Activated naive CD8-positive, alpha-beta T cell treated with anti-CD3 and anti-CD28 coated beads for 36 hours (primary cell): Measurements from ENCODE around the gene RPS2. TPM values are rescaled to one million over a fixed set of nuclear protein-coding genes. Genes with fewer than 3 reads are reported as not detected.

Experiments used
- DNase-seq: peaks from one replicate; pipeline ENCODE4 v3.0.0; 2021
- H3K27ac Mint-ChIP-seq: one replicate; pipeline ENCODE4 v1.8.0; 2022; ENCODE audit warnings: mild to moderate bottlenecking, moderate library complexity, mixed read lengths
- H3K27me3 Mint-ChIP-seq: one replicate; pipeline ENCODE4 v1.8.0; 2022; ENCODE audit warnings: mild to moderate bottlenecking, mixed read lengths
- H3K36me3 Mint-ChIP-seq: one replicate; pipeline ENCODE4 v1.8.0; 2021; ENCODE audit warnings: mild to moderate bottlenecking, mixed read lengths
- H3K4me1 Mint-ChIP-seq: one replicate; pipeline ENCODE4 v1.8.0; 2021; ENCODE audit warnings: mixed read lengths
- H3K4me3 Mint-ChIP-seq: one replicate; pipeline ENCODE4 v1.8.0; 2022; ENCODE audit warnings: mild to moderate bottlenecking, moderate library complexity, mixed read lengths
- H3K9me3 Mint-ChIP-seq: one replicate; pipeline ENCODE4 v1.8.0; 2022; ENCODE audit warnings: mixed read lengths
- total RNA-seq, 2 experiments: library from RNA; stranded (reverse); gene quantifications; one replicate each; pipeline ENCODE4 v1.2.3, GENCODE V29; 2021

The RPS2 gene
- total RNA-seq, 2 experiments from 2014 or later, result 5,183 to 5,266 TPM

- Mint-ChIP-seq H3K27me3 (peaks cover 32% of the 10 kb centered on the region), H3K27ac (peak overlapping the region; percentile 66), H3K9me3 (no peaks in the 10 kb centered on the region), H3K4me3 (peak overlapping the region; percentile 59), H3K4me1 (peaks cover 22% of the 10 kb centered on the region), H3K36me3 (peaks cover 15% of the 10 kb centered on the region)
- DNase-seq, result peak; percentile 50
These were observed 25.9 kb upstream of the RPS2 start for GRCh38 chr16:1990351-1991134.

DNA sequence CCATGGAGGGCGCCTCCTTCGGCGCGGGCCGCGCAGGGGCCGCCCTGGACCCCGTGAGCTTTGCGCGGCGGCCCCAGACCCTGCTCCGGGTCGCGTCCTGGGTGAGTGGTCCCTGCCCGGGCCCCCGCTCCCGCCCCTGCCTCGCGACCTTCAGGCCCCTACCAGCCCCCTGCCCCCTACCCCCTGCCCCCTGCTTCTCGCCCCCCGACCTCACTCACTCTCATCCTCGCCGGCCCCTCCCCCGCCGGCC, 25.4 kb upstream of the RPS2 start:
- no peak for DNase-seq
- peak overlapping the region; percentile 59 for H3K4me3 Mint-ChIP-seq
- no peak overlapping the region for H3K27ac Mint-ChIP-seq
- H3K27me3 Mint-ChIP-seq, result peaks cover 32% of the 10 kb centered on the region
- H3K4me1 Mint-ChIP-seq, result peaks cover 26% of the 10 kb centered on the region
- H3K9me3 Mint-ChIP-seq, result no peaks in the 10 kb centered on the region
- peaks cover 12% of the 10 kb centered on the region for H3K36me3 Mint-ChIP-seq

GRCh38 chr16:1989209-1990100, 24.8 kb upstream of the RPS2 start, which contains the start of gene SYNGR3:
Gene SYNGR3 (plus strand): TSS chr16:1989970. CDS start chr16:1990103, 133 bp downstream.
- no peak for DNase-seq
- H3K4me3 Mint-ChIP-seq, result peak within 1 kb of the TSS; percentile 59
- no peaks in the 10 kb centered on the region for H3K9me3 Mint-ChIP-seq
- H3K27ac Mint-ChIP-seq, result no peak within 1 kb of the TSS
- peaks cover 26% of the 10 kb centered on the region for H3K4me1 Mint-ChIP-seq
- peaks cover 12% of the 10 kb centered on the region for H3K36me3 Mint-ChIP-seq
- peaks cover 32% of the 10 kb centered on the region for H3K27me3 Mint-ChIP-seq

- no peak for DNase-seq
- Mint-ChIP-seq H3K9me3 (no peaks in the 10 kb centered on the region), H3K36me3 (peaks cover 12% of the 10 kb centered on the region), H3K27ac (no peak overlapping the region), H3K4me3 (no peak overlapping the region), H3K4me1 (peaks cover 26% of the 10 kb centered on the region), H3K27me3 (peaks cover 44% of the 10 kb centered on the region)
These were observed 22.6 kb upstream of the RPS2 start for GRCh38 chr16:1987198-1987597.

- Mint-ChIP-seq H3K36me3 (peaks cover 12% of the 10 kb centered on the region), H3K4me3 (peak overlapping the region; percentile 84), H3K27ac (no peak overlapping the region), H3K4me1 (peaks cover 23% of the 10 kb centered on the region), H3K27me3 (peaks cover 52% of the 10 kb centered on the region), H3K9me3 (no peaks in the 10 kb centered on the region)
- no peak for DNase-seq
These were observed 21.0 kb upstream of the RPS2 start for GRCh38 chr16:1985466-1986150.

- no peaks in the 10 kb centered on the region for H3K9me3 Mint-ChIP-seq
- no peak for DNase-seq
- peaks cover 23% of the 10 kb centered on the region for H3K4me1 Mint-ChIP-seq
- H3K27ac Mint-ChIP-seq, result peak overlapping the region; percentile 12
- H3K36me3 Mint-ChIP-seq, result peaks cover 12% of the 10 kb centered on the region
- peak overlapping the region; percentile 84 for H3K4me3 Mint-ChIP-seq
- H3K27me3 Mint-ChIP-seq, result peaks cover 51% of the 10 kb centered on the region
These were observed 20.0 kb upstream of the RPS2 start for GRCh38 chr16:1984347-1985225.

DNA sequence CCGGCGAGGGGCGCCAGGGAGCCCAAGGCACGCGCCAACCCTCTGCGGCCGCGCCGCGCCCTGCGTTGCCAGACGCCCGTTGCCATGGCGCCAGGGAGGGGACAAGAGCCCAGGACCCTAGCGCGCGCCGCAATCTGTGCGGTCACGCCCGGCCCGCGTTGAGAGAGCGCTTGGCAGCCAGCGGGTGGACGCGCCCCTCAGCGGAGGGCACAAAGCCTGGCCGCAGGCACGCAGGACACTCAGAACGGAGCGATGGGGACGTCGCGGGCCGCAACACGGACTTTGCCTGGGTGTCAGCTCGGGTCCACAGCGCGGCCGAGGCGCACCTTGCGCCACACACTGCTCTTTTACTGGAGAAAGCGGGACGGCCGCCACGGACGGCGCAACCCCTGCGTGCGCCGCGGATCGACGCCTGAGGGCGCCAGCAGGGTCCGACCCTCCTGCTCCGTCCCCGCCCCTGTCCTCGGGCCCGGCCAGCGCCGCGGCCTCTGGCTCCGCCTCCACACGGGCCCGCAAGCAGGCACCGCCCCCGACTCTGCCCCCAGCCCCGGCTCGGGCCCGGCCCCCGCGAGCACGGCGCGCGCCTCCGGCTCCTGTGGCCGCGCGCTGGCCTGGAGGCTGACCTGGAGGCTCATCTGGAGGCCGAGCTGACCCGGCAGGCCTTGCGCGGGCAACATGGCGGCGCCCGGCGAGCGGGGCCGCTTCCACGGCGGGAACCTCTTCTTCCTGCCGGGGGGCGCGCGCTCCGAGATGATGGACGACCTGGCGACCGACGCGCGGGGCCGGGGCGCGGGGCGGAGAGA, 19.1 kb upstream of the RPS2 start, which contains the start of gene GFER:
Gene GFER (plus strand): TSS at position 650 of the 803 bp plus-strand sequence. CDS start 26 bp downstream, at position 676.
- peak within 1 kb of the TSS; percentile 12 for H3K27ac Mint-ChIP-seq
- H3K36me3 Mint-ChIP-seq, result peaks cover 12% of the 10 kb centered on the region
- H3K27me3 Mint-ChIP-seq, result peaks cover 43% of the 10 kb centered on the region
- peak within 1 kb of the TSS; percentile 84 for H3K4me3 Mint-ChIP-seq
- H3K9me3 Mint-ChIP-seq, result no peaks in the 10 kb centered on the region
- peak; percentile 85 for DNase-seq
- H3K4me1 Mint-ChIP-seq, result peaks cover 20% of the 10 kb centered on the region

DNA sequence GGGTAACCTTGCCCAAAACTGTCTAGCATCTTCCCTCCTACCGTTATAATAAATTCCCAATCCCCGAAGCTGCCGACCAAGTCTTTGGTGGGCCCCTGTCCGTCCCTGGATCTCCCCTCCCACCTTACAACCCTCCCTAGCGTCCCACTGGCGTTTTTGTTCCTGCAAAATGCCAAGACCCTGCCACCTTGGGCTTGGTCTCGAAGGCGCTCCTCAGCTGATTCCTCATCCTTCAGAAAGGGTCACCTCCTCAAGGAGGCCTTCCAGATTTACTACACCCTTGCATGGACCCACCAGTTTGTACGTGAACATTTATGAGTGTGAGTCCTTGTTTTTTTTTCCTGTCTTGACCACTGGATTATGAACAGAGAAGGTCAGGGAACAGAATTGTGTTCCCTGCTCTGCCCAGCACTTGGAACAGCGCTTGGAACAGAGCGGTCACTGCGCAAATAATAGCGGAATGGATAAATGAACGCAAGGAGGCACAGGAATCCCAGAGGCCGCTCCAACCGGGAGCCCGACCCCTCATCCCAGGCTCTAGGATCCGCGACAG, 18.4 kb upstream of the RPS2 start:
- peaks cover 16% of the 10 kb centered on the region for H3K36me3 Mint-ChIP-seq
- H3K27me3 Mint-ChIP-seq, result peaks cover 37% of the 10 kb centered on the region
- no peak overlapping the region for H3K27ac Mint-ChIP-seq
- peak overlapping the region; percentile 70 for H3K4me3 Mint-ChIP-seq
- peaks cover 17% of the 10 kb centered on the region for H3K4me1 Mint-ChIP-seq
- H3K9me3 Mint-ChIP-seq, result no peaks in the 10 kb centered on the region
- DNase-seq, result no peak

DNA sequence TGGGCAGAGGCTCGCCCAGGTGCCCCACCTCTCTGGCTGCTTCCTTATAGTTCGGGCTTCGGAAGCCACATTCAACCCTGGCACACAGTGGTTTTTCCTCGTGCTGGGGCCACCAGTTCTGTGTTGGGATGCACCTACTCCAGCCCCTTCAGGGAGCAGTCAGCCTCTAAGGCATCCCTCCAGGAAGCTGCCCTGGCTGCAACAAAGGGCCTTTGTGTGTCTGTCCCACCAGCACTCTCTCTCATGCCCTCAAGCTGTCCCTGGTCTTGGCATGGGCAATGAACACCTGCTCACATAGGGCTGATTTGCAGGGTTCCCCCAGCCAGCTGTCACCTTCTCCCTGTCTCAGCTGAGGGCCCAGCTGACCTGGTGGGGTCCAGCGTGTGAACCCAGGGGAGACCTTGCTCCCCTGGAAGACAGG, 17.4 kb upstream of the RPS2 start:
- Mint-ChIP-seq H3K36me3 (peaks cover 18% of the 10 kb centered on the region), H3K27ac (no peak overlapping the region), H3K9me3 (no peaks in the 10 kb centered on the region)

DNA sequence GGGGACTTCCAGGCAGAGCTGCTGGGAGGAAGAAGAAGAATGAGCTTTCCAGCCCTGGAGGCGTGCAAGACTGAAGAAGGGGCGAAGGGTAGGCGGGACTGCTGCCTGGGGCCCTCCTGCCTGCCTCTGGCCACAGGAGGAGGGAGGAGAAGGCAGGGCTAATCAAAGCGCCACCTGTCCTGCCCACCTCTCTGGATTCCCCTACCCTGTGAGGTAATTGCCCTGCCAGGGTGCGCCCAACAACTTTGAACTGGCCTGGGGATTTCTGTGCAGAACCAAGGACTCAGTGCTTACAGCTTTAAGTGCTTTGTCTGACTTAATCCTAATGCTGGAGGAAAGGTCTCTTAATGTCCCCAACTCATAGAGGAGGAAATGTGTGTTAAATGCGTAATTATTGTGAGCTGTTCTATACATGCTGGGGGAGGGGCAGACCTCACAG, 16.8 kb upstream of the RPS2 start, which contains the start of gene NOXO1:
Gene NOXO1 (minus strand): TSS at position 72 of the 439 bp plus-strand sequence. CDS start 290 bp downstream, outside the sequence.
- peaks cover 17% of the 10 kb centered on the region for H3K4me1 Mint-ChIP-seq
- H3K27me3 Mint-ChIP-seq, result peaks cover 31% of the 10 kb centered on the region
- no peaks in the 10 kb centered on the region for H3K9me3 Mint-ChIP-seq
- no peak for DNase-seq
- H3K4me3 Mint-ChIP-seq, result peak within 1 kb of the TSS; percentile 37
- peak within 1 kb of the TSS; percentile 20 for H3K27ac Mint-ChIP-seq
- H3K36me3 Mint-ChIP-seq, result peaks cover 12% of the 10 kb centered on the region

More for the DNA sequence above, 17.4 kb upstream of the RPS2 start:
- Mint-ChIP-seq H3K27me3 (peaks cover 31% of the 10 kb centered on the region), H3K4me1 (peaks cover 17% of the 10 kb centered on the region), H3K4me3 (no peak overlapping the region)
- DNase-seq, result no peak

DNA sequence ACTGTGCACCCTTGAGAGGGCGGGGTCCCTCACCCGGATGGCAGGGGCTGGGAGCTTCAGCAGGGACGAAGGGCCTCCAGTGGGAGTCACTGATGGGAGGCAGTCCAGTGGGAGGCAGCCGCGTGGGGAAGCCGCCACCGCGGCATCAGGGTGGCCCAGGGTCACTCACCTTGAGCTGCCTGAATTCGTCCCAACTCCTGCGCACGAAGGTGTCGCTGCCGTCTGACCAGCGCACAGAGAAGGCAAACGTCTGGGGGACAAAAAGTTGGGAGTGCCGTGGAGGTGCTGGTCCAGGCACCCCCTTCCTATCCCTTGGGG, 16.1 kb upstream of the RPS2 start:
- DNase-seq, result no peak
- H3K4me3 Mint-ChIP-seq, result no peak overlapping the region
- H3K9me3 Mint-ChIP-seq, result no peaks in the 10 kb centered on the region
- H3K27ac Mint-ChIP-seq, result no peak overlapping the region
- peaks cover 31% of the 10 kb centered on the region for H3K27me3 Mint-ChIP-seq
- H3K4me1 Mint-ChIP-seq, result peaks cover 17% of the 10 kb centered on the region
- peaks cover 16% of the 10 kb centered on the region for H3K36me3 Mint-ChIP-seq

- peaks cover 17% of the 10 kb centered on the region for H3K36me3 Mint-ChIP-seq
- no peak overlapping the region for H3K27ac Mint-ChIP-seq
- no peak for DNase-seq
- H3K9me3 Mint-ChIP-seq, result no peaks in the 10 kb centered on the region
- no peak overlapping the region for H3K4me3 Mint-ChIP-seq
- H3K27me3 Mint-ChIP-seq, result peaks cover 31% of the 10 kb centered on the region
- peaks cover 13% of the 10 kb centered on the region for H3K4me1 Mint-ChIP-seq
These were observed 15.6 kb upstream of the RPS2 start for GRCh38 chr16:1980030-1980769.
